Activated T-cell treated with anti-CD3 and anti-CD28 coated beads for 48 hours (primary cell): ENCODE measurements around the gene ABHD11.

Source experiments
- DNase-seq: peaks from one replicate; pipeline ENCODE4 v3.0.0-alpha.2; 2020; ENCODE audit warnings: low read depth

Gene ABHD11

DNA sequence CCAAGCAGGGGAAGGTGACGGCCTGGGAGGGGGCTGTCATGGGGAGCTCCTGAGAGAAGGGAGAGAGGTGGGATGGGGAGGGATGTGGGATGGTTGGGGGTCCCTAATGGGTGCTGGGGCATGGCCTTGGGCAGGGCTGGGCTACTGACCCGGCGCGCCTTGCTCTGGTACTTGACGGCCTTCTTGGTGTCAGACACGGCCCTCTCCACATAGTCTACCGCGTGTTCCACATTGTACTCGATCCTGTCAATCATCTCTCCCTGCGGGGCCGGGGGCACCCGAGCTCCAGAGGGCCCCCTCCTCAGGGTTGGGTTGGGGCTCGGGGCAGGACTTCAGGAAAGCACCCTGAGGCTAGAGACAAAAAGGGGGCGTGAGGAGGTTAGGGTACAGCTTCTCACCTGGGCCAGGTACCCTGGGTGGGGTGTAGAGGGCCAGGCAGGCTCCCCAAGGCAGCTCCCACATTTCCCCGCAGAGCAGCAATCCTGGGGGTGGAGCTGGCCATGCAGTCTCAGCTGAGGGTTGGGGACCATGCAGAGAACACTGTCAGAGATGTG lies 37.9 kb downstream of the ABHD11 start:
- no peak for DNase-seq

DNA sequence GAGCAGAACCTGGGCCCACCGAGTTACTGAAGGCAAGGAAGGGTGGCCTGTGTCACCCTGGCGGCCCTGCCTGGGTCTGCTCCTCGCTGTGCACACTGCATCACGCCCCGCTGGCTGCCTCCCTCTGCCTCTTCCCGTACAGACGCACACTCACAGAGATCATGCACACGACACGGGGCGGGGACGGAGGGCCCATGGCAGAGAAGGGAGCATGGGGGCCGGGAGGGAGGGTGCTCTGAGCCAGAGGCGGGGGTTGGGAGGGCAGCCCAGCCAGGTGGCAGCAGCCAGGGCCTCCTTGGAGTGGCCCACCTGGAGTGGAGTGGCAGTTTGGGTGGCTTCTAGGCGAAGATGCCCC lies 38.6 kb downstream of the ABHD11 start:
- no peak for DNase-seq

DNA sequence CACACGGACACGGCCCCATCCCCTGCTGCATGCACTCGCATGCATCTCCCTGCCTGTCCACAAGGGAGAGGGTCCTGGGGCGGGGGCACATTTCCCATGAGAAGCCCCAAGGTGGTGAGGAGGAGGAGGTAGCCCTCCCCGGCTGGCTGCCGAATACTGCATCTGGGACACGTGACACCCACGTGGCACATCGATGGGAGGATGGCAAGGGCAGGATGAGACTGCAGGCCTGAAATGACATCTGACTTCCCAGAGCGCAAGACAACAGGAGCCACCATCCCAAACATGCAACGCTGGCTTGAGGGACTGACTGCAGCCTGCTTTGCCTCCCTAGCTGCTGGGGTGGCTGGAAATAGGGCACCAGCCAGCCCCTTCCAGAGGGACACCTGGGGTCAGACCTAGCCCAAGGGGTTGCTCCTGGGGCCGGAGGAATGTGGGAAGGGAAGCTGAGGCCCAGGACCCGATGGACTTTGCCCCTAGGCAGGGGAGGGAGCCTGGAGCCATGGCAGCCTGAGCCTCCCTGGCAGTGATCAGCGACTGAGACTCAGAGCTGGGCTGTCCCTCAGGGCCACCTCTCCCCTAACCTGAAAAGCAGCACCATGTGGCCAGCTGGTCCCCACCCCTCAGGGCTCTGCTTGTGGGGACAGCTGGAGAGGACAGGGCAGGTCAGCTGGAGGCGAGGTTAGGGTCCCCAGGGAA lies 39.1 kb downstream of the ABHD11 start:
- DNase-seq, result no peak

DNA sequence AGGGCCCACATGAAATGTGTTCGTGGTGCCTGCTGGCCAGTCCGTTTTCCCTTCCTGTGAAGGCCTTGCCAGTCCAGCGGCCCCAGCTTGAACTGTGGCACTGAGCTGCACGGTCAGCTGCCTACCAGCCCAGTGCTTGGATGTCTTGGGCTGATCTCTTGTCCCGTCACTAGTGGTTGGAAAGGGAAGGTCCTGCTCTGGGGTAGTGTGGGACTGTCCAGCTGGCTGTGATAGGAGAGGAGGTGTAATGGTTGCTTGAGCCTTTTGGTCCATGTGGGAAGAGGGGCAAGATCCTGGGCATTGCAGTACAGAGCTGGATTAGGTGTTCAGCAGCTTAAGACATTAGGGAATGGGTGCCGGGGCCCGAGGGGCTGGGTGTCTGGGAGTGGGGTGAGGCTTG lies 40.2 kb downstream of the ABHD11 start:
- no peak for DNase-seq

DNA sequence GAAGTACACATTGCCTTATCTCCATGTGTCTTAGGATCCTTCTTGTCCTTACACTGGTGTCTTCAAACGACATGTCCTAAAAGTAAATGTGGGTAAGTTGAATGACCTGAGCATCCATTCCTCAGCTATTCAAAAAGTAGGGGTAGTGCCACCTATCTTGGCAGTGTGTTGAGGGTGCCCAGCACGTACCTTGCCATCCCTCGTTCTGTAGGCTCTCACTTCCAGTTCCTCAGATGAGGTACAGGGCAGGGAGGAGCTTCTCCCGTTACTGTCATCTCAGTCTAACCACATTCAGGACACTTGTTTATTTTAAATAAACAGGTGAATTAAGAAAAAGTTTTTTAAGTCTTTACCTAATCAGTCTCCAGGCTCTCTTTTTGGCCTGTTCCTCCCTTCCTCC lies 42.2 kb downstream of the ABHD11 start:
- DNase-seq, result no peak

DNA sequence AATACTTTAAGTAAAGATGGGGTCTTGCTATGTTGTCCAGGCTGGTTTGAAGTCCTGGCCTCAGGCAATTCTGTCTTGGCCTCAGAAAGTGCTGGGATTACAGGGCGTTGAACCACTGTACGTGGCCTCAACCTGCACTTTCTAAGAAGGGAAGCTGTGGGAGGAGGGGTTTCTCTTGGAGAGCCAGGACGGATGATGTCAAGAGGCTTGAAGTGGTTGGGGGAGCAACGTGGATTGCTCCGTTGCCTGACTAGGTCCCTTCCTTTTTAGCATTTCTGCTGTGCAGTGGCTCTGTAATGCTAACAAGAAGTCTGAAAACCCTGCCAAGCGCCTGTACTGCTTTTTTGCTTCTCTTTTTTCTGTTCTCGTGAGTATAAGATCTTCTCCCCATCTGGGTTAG lies 48.0 kb downstream of the ABHD11 start:
- DNase-seq, result no peak

DNA sequence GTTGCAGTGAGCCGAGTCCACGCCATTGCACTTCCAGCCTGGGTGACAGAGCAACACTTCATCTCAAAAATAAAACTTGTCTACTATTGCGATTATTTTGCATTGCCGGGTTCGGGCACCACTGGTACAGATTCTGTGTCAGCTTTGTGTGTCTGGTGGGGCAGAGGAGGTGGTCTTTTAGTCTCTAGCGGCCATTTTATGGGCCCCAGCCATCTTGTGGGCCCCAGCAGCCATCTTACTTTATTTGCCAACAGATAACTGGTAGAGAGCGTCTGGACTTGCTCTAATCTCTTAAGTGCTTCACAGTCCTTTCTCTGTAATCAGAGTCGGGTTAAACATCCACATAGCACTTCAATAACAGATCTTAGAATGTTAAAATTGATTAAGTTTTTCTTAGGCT lies 50.3 kb downstream of the ABHD11 start:
- no peak for DNase-seq
